HG03520 (cell line): ENCODE results near the gene OSTF1.

Source experiments
- ATAC-seq: cut with Tn5 transposase; IDR thresholded peaks from one replicate; pipeline ENCODE4 v1.9.1; 2021; ENCODE audit warnings: mild to moderate bottlenecking, moderate library complexity; ENCODE audit not compliant: unreplicated experiment

The OSTF1 gene

GRCh38 chr9:75117564-75117963 is 29.2 kb downstream of the OSTF1 start:
- ATAC-seq = no peak

- ATAC-seq = no peak
Measured at GRCh38 chr9:75120686-75121085, 32.4 kb downstream of the OSTF1 start.

GRCh38 chr9:75121914-75122558 is 33.7 kb downstream of the OSTF1 start:
- ATAC-seq = no peak

- ATAC-seq = no peak
Measured at GRCh38 chr9:75123696-75124095, 35.4 kb downstream of the OSTF1 start.

- ATAC-seq = no peak
Measured at GRCh38 chr9:75128535-75128934, 40.2 kb downstream of the OSTF1 start.

- ATAC-seq = no peak
Measured at GRCh38 chr9:75130172-75130571, 41.9 kb downstream of the OSTF1 start.

GRCh38 chr9:75130621-75131230 is 42.4 kb downstream of the OSTF1 start:
- no peak for ATAC-seq

GRCh38 chr9:75131700-75132099 is 43.4 kb downstream of the OSTF1 start:
- ATAC-seq = no peak

GRCh38 chr9:75132244-75132643 is 43.9 kb downstream of the OSTF1 start:
- ATAC-seq = no peak

GRCh38 chr9:75133396-75133795 is 45.1 kb downstream of the OSTF1 start:
- ATAC-seq = no peak

GRCh38 chr9:75134495-75134894 is 46.2 kb downstream of the OSTF1 start:
- no peak for ATAC-seq

- ATAC-seq = no peak
Measured at GRCh38 chr9:75138260-75139040, 50.1 kb downstream of the OSTF1 start.

- no peak for ATAC-seq
Measured at GRCh38 chr9:75139201-75139600, 50.9 kb downstream of the OSTF1 start.

GRCh38 chr9:75140261-75140660 is 51.9 kb downstream of the OSTF1 start:
- no peak for ATAC-seq

GRCh38 chr9:75142202-75142601 is 53.9 kb downstream of the OSTF1 start:
- ATAC-seq = no peak

GRCh38 chr9:75146229-75146628 is 57.9 kb downstream of the OSTF1 start:
- no peak for ATAC-seq

GRCh38 chr9:75147638-75148037 is 59.3 kb downstream of the OSTF1 start:
- no peak for ATAC-seq

GRCh38 chr9:75148561-75148960 is 60.2 kb downstream of the OSTF1 start:
- no peak for ATAC-seq

GRCh38 chr9:75149841-75150241 is 61.5 kb downstream of the OSTF1 start:
- no peak for ATAC-seq

GRCh38 chr9:75150512-75150911 is 62.2 kb downstream of the OSTF1 start:
- no peak for ATAC-seq

GRCh38 chr9:75152416-75152815 is 64.1 kb downstream of the OSTF1 start:
- ATAC-seq = no peak

GRCh38 chr9:75156858-75157257 is 68.5 kb downstream of the OSTF1 start:
- no peak for ATAC-seq
